HepG2 (cell line): ENCODE data around the gene SLC23A2. TPM values are rescaled to one million over a fixed set of nuclear protein-coding genes. Genes with fewer than 3 reads are reported as not detected.

Experiments
- CBFB ChIP-seq: sonication (generic); formaldehyde crosslinking; IDR thresholded peaks from 2 replicates; pipeline ENCODE4 v1.4.0; 2020; ENCODE audit warnings: missing genetic modification reagents
- CENPT ChIP-seq: sonication (generic); formaldehyde crosslinking; IDR thresholded peaks from 2 replicates; pipeline ENCODE4 v1.8.0; 2022; ENCODE audit warnings: low read depth, mild to moderate bottlenecking, moderate library complexity, missing genetic modification reagents
- GLMP ChIP-seq: sonication (generic); formaldehyde crosslinking; IDR thresholded peaks from 2 replicates; pipeline ENCODE4 v1.9.0; 2021; ENCODE audit warnings: missing genetic modification reagents, mild to moderate bottlenecking, borderline replicate concordance
- NR3C1 ChIP-seq: sonication (generic); formaldehyde crosslinking; IDR thresholded peaks from 2 replicates; pipeline ENCODE4 v1.4.0; 2020; ENCODE audit warnings: missing genetic modification reagents
- RNF219 ChIP-seq: sonication (generic); formaldehyde crosslinking; IDR thresholded peaks from 2 replicates; pipeline ENCODE4 v1.5.0; 2020; ENCODE audit warnings: mild to moderate bottlenecking, missing genetic modification reagents
- SNAPC4 ChIP-seq: sonication (generic); formaldehyde crosslinking; IDR thresholded peaks from 2 replicates; pipeline ENCODE4 v1.4.0; 2020; ENCODE audit warnings: mild to moderate bottlenecking, missing genetic modification reagents
- STAT5B ChIP-seq: sonication (generic); formaldehyde crosslinking; IDR thresholded peaks from 2 replicates; pipeline ENCODE4 v1.4.0; 2020; ENCODE audit warnings: missing genetic modification reagents
- SUZ12 ChIP-seq: fragments of 150-350 bp; IDR thresholded peaks from 2 replicates; pipeline ENCODE4 v1.6.1; 2014; ENCODE audit warnings: low read depth, low read length
- ZBTB3 ChIP-seq: sonication (generic); formaldehyde crosslinking; IDR thresholded peaks from 2 replicates; pipeline ENCODE4 v1.4.0; 2020; ENCODE audit warnings: low read depth, mild to moderate bottlenecking, moderate library complexity, missing genetic modification reagents, borderline replicate concordance
- ZNF296 ChIP-seq: sonication (generic); formaldehyde crosslinking; conservative IDR thresholded peaks from 2 replicates; pipeline ENCODE4 v1.5.0; 2020; ENCODE audit warnings: mild to moderate bottlenecking, missing genetic modification reagents
- ZNF329 ChIP-seq: sonication (generic); formaldehyde crosslinking; IDR thresholded peaks from 2 replicates; pipeline ENCODE4 v1.9.0; 2021; ENCODE audit warnings: low read depth, mild to moderate bottlenecking, missing genetic modification reagents
- ZNF552 ChIP-seq: sonication (generic); formaldehyde crosslinking; IDR thresholded peaks from 2 replicates; pipeline ENCODE4 v1.9.0; 2022; ENCODE audit warnings: missing genetic modification reagents, mild to moderate bottlenecking, borderline replicate concordance
- ZNF557 ChIP-seq: sonication (generic); formaldehyde crosslinking; IDR thresholded peaks from 2 replicates; pipeline ENCODE4 v1.4.0; 2020; ENCODE audit warnings: missing genetic modification reagents
- ZNF562 ChIP-seq: sonication (generic); formaldehyde crosslinking; IDR thresholded peaks from 2 replicates; pipeline ENCODE4 v1.8.0; 2022; ENCODE audit warnings: missing genetic modification reagents, borderline replicate concordance
- ZNF687 ChIP-seq: sonication (generic); formaldehyde crosslinking; IDR thresholded peaks from 2 replicates; pipeline ENCODE4 v1.5.1; 2020; ENCODE audit warnings: mild to moderate bottlenecking, missing genetic modification reagents, moderate library complexity
- polyA plus RNA-seq, 8 experiments: library from polyadenylated mRNA; depleted of rRNA in 3 of 8; stranded (reverse) in 7 of 8; unstranded in 1 of 8; fragments of >200 nt; fragmentation: Illumina TruSeq in 4 of 8; extraction: Trizol in 4 of 8; gene quantifications; 2 replicates each; pipeline versions ENCODE4 v1.2.1 to v1.2.3, GENCODE V29; 2011 to 2016; ENCODE audit warnings: low read depth in 4 of 8, missing spikeins in 1 of 8, mixed read lengths in 1 of 8; ENCODE audit not compliant: insufficient read depth in 1 of 8
- total RNA-seq, 5 experiments: library from RNA; depleted of rRNA; stranded (reverse); fragments of >200 nt; fragmentation: Illumina TruSeq; extraction: Trizol; gene quantifications; 2 replicates each; pipeline ENCODE4 v1.2.3, GENCODE V29; 2016; ENCODE audit warnings: low read depth in 1 of 5

The SLC23A2 gene
- total and polyA plus RNA-seq, 2 of the 13 experiments (the other 11 are each of a cell fraction or from before 2014, with no cell fraction given) = 42.2 to 51.2 TPM

GRCh38 chr20:5000263-5001173, 792 bp downstream of the SLC23A2 start (continued):
- TF ChIP-seq ZNF687 (CRISPR knock-in tag) (peak; percentile 93), CBFB (CRISPR knock-in tag) (no peak), STAT5B (CRISPR knock-in tag) (no peak), ZNF562 (no peak), RNF219 (no peak), NR3C1 (CRISPR knock-in tag) (no peak), GLMP (CRISPR knock-in tag) (no peak), SNAPC4 (no peak), ZBTB3 (CRISPR knock-in tag) (0 out of 2 replicates have a peak, but pooled peaks have one; percentile 39), CENPT (CRISPR knock-in tag) (0 out of 2 replicates have a peak, but pooled peaks have one; percentile 54), ZNF552 (CRISPR knock-in tag) (no peak), ZNF296 (CRISPR knock-in tag) (peak; percentile 77; the same call in 1 of the 2 replicates), ZNF557 (CRISPR knock-in tag) (peak; percentile 81; the same call in 1 of the 2 replicates), SUZ12 (no peak), ZNF329 (CRISPR knock-in tag) (peak; percentile 81; the same call in 1 of the 2 replicates)
